ENCODE results near the gene HMX1.

The HMX1 gene
- long read RNA-seq, result 0 reads

DNA sequence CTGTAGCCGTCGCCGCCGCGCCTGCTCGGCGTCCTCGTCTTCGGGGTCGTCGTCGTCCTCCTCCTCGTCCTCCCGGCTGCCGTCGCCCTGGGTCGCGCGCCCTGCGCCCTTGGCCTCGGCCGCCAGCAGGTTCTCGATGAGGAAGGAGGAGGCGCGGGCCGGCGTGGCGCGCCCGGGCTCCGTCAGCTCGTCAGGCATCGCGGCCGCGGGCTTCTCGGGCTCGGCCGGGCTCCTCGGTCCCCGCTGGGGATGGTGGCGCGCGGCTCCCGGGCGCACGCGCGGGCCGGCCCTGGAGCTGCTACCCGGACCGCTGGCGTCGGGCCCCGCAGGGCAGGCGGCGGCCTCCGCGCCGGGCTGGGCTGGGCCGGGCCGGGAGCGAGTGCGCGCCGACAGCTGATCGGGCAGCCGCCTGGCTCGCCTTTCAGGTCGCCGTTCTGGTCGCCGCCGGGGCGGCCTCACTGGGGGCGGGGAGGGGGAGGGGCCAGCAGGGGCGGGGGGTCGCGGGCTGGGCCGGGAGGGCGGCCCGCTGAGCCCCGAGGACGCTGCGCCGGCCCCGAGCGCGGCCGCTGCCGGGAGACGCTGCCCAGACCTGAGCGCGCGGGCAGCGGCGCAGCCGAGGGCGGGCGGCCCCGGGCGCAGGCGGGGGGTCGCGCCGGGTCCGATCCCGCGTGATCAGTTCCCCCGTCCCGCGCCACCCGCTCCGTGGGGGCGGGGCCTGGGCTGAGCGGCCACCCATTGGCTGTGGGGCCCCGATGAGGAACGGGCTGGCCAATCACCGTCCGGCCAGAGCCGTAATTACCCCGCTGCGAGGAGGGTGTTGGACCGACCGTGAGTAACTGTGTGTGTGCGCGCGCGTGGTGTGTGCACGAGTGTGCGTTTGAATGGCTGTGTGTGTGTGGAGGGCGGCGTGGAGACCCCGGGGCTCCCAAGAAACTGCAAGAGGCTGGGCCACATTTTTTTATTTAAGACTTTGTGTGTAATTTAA lies at the start of gene HMX1:
Gene HMX1, minus strand, starts transcription at position 423 of the 985 bp plus-strand sequence. Its CDS starts 225 bp downstream, at position 198.
- Histone ChIP-seq H3K27me3 (ENCODE audit: insufficient read depth, poor library complexity, severe bottlenecking) (peaks cover 70% of the 10 kb centered on the region), H3K4me3 (replicated peaks; ENCODE audit: insufficient read depth, low read length) (no peak within 1 kb of the TSS), H3K27ac (replicated peaks) (no peak within 1 kb of the TSS)
- TF ChIP-seq POLR2AphosphoS5 (IDR thresholded peaks at IDR 0.05; ENCODE audit: low read depth), result no peak
- TF ChIP-seq, protein P1, sequence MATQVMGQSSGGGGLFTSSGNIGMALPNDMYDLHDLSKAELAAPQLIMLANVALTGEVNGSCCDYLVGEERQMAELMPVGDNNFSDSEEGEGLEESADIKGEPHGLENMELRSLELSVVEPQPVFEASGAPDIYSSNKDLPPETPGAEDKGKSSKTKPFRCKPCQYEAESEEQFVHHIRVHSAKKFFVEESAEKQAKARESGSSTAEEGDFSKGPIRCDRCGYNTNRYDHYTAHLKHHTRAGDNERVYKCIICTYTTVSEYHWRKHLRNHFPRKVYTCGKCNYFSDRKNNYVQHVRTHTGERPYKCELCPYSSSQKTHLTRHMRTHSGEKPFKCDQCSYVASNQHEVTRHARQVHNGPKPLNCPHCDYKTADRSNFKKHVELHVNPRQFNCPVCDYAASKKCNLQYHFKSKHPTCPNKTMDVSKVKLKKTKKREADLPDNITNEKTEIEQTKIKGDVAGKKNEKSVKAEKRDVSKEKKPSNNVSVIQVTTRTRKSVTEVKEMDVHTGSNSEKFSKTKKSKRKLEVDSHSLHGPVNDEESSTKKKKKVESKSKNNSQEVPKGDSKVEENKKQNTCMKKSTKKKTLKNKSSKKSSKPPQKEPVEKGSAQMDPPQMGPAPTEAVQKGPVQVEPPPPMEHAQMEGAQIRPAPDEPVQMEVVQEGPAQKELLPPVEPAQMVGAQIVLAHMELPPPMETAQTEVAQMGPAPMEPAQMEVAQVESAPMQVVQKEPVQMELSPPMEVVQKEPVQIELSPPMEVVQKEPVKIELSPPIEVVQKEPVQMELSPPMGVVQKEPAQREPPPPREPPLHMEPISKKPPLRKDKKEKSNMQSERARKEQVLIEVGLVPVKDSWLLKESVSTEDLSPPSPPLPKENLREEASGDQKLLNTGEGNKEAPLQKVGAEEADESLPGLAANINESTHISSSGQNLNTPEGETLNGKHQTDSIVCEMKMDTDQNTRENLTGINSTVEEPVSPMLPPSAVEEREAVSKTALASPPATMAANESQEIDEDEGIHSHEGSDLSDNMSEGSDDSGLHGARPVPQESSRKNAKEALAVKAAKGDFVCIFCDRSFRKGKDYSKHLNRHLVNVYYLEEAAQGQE (IDR thresholded peaks at IDR 0.05; ENCODE audit: insufficient replicate concordance, low read depth), result no peak
- DNase-seq (ENCODE audit: low read depth in 1 of 2, low spot score in 1 of 2), result no peak

DNA sequence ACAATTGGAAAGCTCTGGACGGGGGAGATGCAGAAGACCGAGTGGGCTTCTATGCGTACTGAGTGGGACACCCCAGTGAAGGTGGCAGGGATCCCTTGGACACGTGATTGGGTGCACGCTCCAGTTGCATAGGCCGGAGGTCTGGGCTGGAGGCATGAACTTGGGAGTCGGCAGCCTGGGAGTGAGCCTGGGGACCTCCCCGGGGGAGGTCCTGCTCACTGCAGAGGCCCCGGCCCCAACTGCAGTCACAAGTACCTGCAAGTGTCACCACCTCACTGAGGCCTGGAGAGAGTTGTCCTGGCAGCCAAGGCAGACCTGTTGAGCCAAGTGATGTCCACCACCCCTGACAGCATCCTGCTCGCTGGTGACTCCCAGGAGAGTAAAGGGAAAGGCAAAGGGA lies 49.3 kb upstream of the HMX1 start:
- no peak for TF ChIP-seq SPI1 (IDR thresholded peaks at IDR 0.05; ENCODE audit: borderline replicate concordance, low read depth)
- Histone ChIP-seq H3K27me3 (ENCODE audit: insufficient read depth, poor library complexity, severe bottlenecking) (no peaks in the 10 kb centered on the region), H3K27ac (replicated peaks) (no peak overlapping the region), H3K4me3 (replicated peaks; ENCODE audit: insufficient read depth, low read length) (no peak overlapping the region)
- DNase-seq (ENCODE audit: low read depth in 1 of 2, low spot score in 1 of 2), result no peak

DNA sequence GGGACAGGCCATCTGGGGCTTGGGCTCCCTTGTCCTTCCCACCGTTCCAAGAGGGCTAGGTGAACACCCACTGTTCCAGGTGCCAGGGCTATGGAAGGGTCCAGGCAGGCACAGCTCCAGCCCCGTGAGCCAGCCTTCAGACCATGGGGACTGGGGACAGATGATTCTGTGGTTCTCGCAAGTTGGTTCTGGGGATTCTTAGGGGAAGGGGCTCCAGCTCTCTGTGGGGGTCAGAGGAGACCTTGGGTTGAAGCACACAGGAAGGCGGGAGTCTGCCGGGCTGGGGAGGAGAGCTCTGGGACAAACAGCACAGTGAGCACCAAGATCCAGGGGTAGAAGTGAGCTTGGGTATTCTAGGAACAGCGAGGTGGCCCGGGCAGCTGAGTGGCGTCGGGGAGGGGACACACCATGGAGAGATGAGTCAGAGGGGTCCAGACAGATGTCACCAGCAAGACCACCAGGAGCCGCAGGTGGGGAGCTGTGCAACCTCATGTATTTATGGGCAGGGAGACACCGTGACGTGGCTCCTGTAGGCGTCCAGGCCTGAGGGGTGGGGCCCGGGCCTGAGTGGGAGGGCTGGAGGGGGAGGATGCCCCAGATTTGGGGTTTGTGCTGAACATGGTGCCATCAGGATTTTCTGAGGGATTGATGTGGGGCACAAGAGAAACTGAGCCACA lies 48.8 kb upstream of the HMX1 start:
- no peak for DNase-seq (ENCODE audit: low read depth in 1 of 2, low spot score in 1 of 2)
- Histone ChIP-seq H3K27ac (replicated peaks) (no peak overlapping the region), H3K4me3 (replicated peaks; ENCODE audit: insufficient read depth, low read length) (no peak overlapping the region), H3K27me3 (ENCODE audit: insufficient read depth, poor library complexity, severe bottlenecking) (no peaks in the 10 kb centered on the region)
- TF ChIP-seq, protein P2, sequence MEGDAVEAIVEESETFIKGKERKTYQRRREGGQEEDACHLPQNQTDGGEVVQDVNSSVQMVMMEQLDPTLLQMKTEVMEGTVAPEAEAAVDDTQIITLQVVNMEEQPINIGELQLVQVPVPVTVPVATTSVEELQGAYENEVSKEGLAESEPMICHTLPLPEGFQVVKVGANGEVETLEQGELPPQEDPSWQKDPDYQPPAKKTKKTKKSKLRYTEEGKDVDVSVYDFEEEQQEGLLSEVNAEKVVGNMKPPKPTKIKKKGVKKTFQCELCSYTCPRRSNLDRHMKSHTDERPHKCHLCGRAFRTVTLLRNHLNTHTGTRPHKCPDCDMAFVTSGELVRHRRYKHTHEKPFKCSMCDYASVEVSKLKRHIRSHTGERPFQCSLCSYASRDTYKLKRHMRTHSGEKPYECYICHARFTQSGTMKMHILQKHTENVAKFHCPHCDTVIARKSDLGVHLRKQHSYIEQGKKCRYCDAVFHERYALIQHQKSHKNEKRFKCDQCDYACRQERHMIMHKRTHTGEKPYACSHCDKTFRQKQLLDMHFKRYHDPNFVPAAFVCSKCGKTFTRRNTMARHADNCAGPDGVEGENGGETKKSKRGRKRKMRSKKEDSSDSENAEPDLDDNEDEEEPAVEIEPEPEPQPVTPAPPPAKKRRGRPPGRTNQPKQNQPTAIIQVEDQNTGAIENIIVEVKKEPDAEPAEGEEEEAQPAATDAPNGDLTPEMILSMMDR (IDR thresholded peaks at IDR 0.05; ENCODE audit: insufficient read depth, low read length), result no peak
- TF ChIP-seq SPI1 (IDR thresholded peaks at IDR 0.05; ENCODE audit: borderline replicate concordance, low read depth), result no peak
- no peak for TF ChIP-seq POLR2AphosphoS5 (IDR thresholded peaks at IDR 0.05; ENCODE audit: low read depth)
- TF ChIP-seq GABPA (IDR thresholded peaks at IDR 0.05; ENCODE audit: low read depth), result no peak
- TF ChIP-seq, protein P1 (IDR thresholded peaks at IDR 0.05; ENCODE audit: insufficient replicate concordance, low read depth), result no peak

DNA sequence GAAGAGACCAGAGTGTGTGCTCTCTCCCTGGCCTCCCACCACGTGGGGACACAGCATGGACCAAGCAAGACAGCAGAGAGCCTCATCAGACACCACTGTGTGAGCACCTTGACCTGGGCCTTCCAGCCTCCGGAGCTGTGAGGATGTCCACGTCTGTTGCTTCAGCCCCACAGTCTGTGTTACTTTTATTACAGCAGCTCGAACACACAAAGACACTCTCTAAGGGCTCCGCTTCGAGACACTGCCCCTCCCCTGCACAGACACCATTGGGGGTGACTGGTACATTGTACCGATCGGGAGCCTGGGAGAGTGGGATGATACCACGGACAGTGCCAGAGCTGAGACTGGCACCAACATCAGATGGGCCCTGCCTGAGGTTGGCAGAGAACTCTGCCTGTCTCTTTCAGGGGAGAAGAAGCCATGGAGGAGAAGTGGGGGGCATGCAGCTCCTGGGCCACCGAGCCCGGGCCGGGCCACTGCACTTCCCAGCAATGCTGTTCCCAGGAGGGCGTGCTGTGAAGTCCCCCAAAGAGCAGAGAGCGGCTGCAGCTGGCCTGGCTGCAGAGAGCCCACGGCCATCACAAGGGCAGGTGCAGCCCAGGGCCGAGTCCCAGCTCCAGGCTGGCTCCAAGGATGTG lies 48.1 kb upstream of the HMX1 start:
- no peak for DNase-seq (ENCODE audit: low read depth in 1 of 2, low spot score in 1 of 2)
- no peak overlapping the region for H3K27ac ChIP-seq (replicated peaks)
- no peak overlapping the region for H3K4me3 ChIP-seq (replicated peaks; ENCODE audit: insufficient read depth, low read length)
- H3K27me3 ChIP-seq (ENCODE audit: insufficient read depth, poor library complexity, severe bottlenecking), result no peaks in the 10 kb centered on the region
- TF ChIP-seq, protein P1 (IDR thresholded peaks at IDR 0.05; ENCODE audit: insufficient replicate concordance, low read depth), result no peak
- TF ChIP-seq, protein P2 (IDR thresholded peaks at IDR 0.05; ENCODE audit: insufficient read depth, low read length), result no peak
- no peak for TF ChIP-seq SPI1 (IDR thresholded peaks at IDR 0.05; ENCODE audit: borderline replicate concordance, low read depth)
- no peak for TF ChIP-seq POLR2AphosphoS5 (IDR thresholded peaks at IDR 0.05; ENCODE audit: low read depth)
- no peak for TF ChIP-seq GABPA (IDR thresholded peaks at IDR 0.05; ENCODE audit: low read depth)
